ENCODE results near the gene PIGK. TPM values are rescaled to one million over a fixed set of nuclear protein-coding genes. Genes with fewer than 3 reads are reported as not detected.

The PIGK gene
- total and polyA plus RNA-seq, 2 donors (not counting 1 experiment from before 2014, with no cell fraction given), result 3.1 to 14.9 TPM

DNA sequence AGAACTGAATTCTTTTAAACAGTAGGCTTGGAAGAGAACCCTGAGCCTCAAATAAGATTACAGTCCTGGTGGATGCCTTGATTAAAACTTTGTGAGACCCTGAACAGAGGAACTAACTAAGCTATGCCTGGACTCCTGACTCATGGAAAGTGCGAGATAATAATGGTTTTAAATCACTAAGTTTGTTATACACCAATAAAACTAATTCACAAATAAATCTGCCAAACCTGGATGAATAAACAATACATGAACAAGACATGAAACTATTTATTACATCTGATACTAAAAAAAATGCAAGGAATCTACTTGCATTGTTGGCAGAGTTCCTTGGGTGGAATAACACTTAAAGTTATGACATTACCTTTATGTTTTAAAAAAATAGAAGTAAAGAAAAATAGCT is 118.4 kb downstream of the PIGK start:
- TF ChIP-seq, protein P1, sequence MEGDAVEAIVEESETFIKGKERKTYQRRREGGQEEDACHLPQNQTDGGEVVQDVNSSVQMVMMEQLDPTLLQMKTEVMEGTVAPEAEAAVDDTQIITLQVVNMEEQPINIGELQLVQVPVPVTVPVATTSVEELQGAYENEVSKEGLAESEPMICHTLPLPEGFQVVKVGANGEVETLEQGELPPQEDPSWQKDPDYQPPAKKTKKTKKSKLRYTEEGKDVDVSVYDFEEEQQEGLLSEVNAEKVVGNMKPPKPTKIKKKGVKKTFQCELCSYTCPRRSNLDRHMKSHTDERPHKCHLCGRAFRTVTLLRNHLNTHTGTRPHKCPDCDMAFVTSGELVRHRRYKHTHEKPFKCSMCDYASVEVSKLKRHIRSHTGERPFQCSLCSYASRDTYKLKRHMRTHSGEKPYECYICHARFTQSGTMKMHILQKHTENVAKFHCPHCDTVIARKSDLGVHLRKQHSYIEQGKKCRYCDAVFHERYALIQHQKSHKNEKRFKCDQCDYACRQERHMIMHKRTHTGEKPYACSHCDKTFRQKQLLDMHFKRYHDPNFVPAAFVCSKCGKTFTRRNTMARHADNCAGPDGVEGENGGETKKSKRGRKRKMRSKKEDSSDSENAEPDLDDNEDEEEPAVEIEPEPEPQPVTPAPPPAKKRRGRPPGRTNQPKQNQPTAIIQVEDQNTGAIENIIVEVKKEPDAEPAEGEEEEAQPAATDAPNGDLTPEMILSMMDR (IDR thresholded peaks at IDR 0.05), result no peak
- TF ChIP-seq EZH2 (IDR thresholded peaks at IDR 0.05; ENCODE audit: borderline replicate concordance, insufficient read depth, low read depth, low read length, poor library complexity, severe bottlenecking), result no peak
- ATAC-seq (ENCODE audit: low read depth) (no peak), DNase-seq (no peak)
- no peak overlapping the region for H3K4me3 ChIP-seq (ENCODE audit: control extremely low read depth in 1 of 5, extremely low read depth in 1 of 5, insufficient read depth in 1 of 5, low read depth in 2 of 5, low read length in 4 of 5)
- Mint-ChIP-seq H3K4me1 (no peaks in the 10 kb centered on the region), H3K27ac (no peak overlapping the region), H3K27me3 (no peaks in the 10 kb centered on the region), H3K4me3 (no peak overlapping the region), H3K9me3 (ENCODE audit: insufficient read depth) (peaks cover 8% of the 10 kb centered on the region)
- intact Hi-C loops (cut with micrococcal nuclease), result no loop called here
- H4K20me1 ChIP-seq (ENCODE audit: control insufficient read depth, insufficient read depth, low read length, poor library complexity, severe bottlenecking), result no peaks in the 10 kb centered on the region
- H3K9ac ChIP-seq (ENCODE audit: low read length), result no peak overlapping the region
- no peaks in the 10 kb centered on the region for H3K79me2 ChIP-seq (ENCODE audit: control insufficient read depth, insufficient read depth, low read length)
- H3K27ac ChIP-seq (ENCODE audit: low read length in 2 of 2), result no peak overlapping the region
- H3K9me3 ChIP-seq (ENCODE audit: control extremely low read depth in 1 of 3, control insufficient read depth in 2 of 3, insufficient read depth in 1 of 3, low read length in 2 of 3), result peaks cover 0 to 2% (median 0%) of the 10 kb centered on the region in 3 donors
- no peaks in the 10 kb centered on the region for H3K4me1 ChIP-seq (ENCODE audit: control insufficient read depth in 2 of 2, insufficient read depth in 2 of 2, low read length in 2 of 2)
- H3K27me3 ChIP-seq (replicated peaks in 1 of 4; ENCODE audit: control extremely low read depth in 1 of 4, control insufficient read depth in 3 of 4, insufficient read depth in 4 of 4, low read length in 3 of 4), result no peaks in the 10 kb centered on the region
- WGBS (ENCODE audit: insufficient coverage), result no CpG with 5 or more reads among the region's 1 CpG
- H3K4me2 ChIP-seq (replicated peaks; ENCODE audit: low read depth, low read length, poor library complexity, severe bottlenecking), result no peak overlapping the region
- ChIA-PET CTCF (no interaction called here), POLR2A (no interaction called here)
- no peak overlapping the region for H2AFZ ChIP-seq (ENCODE audit: insufficient read depth, low read depth, low read length, poor library complexity, severe bottlenecking)
- H3K36me3 ChIP-seq (replicated peaks in 1 of 2; ENCODE audit: control extremely low read depth in 1 of 2, control insufficient read depth in 1 of 2, extremely low read depth in 1 of 2, insufficient read depth in 2 of 2, low read length in 1 of 2), result no peaks in the 10 kb centered on the region

DNA sequence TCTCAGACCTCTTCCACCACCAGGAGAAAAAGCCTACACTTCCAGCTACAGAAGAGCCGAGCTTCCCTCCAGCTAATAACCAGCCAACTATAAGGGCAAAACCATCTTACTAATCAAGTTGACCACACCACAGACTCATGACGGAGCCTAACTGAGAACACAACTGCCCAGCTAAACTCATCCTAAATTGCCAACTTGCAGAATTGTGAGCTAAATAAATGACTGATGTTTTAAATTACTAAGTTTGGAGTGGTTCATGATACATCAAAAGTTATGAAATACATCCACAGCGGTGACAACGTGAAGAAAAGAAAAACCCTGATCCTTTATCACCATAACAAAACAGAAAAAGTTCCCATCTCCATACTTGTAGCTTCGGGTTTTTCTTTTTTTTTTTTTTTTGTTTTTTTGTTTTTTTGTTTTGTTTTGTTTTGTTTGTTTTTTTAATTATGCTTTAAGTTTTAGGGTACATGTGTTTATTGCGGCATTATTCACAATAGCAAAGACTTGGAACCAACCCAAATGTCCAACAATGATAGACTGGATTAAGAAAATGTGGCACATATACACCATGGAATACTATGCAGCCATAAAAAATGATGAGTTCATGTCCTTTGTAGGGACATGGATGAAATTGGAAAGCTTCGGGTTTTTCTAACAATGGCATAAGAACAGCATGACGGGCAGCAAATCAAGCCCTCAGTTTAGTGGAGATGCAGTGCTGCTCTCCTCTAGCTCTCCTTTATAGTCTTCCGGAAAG is 122.6 kb downstream of the PIGK start:
- Mint-ChIP-seq H3K4me3 (no peak overlapping the region), H3K27me3 (no peaks in the 10 kb centered on the region), H3K4me1 (no peaks in the 10 kb centered on the region), H3K9me3 (ENCODE audit: insufficient read depth) (peaks cover 8% of the 10 kb centered on the region), H3K27ac (no peak overlapping the region)
- no peaks in the 10 kb centered on the region for H3K4me1 ChIP-seq (ENCODE audit: control insufficient read depth in 2 of 2, insufficient read depth in 2 of 2, low read length in 2 of 2)
- H3K27ac ChIP-seq (ENCODE audit: low read length in 2 of 2), result no peak overlapping the region
- intact Hi-C loops (cut with micrococcal nuclease), result no loop called here
- WGBS (ENCODE audit: insufficient coverage), result 82% methylated on average over 3 of the region's 9 CpGs
- TF ChIP-seq EZH2 (IDR thresholded peaks at IDR 0.05; ENCODE audit: borderline replicate concordance, insufficient read depth, low read depth, low read length, poor library complexity, severe bottlenecking), result no peak
- TF ChIP-seq, protein P1 (IDR thresholded peaks at IDR 0.05), result no peak
- H2AFZ ChIP-seq (ENCODE audit: insufficient read depth, low read depth, low read length, poor library complexity, severe bottlenecking), result no peak overlapping the region
- ChIA-PET POLR2A (no interaction called here), CTCF (interaction anchor here (0.6 kb wide), 1 partner anchor 239 kb away, joined by 3 read pairs; no protein-coding TSS in a partner anchor)
- no peaks in the 10 kb centered on the region for H3K27me3 ChIP-seq (replicated peaks in 1 of 4; ENCODE audit: control extremely low read depth in 1 of 4, control insufficient read depth in 3 of 4, insufficient read depth in 4 of 4, low read length in 3 of 4)
- no peak for ATAC-seq (ENCODE audit: low read depth)
- no peaks in the 10 kb centered on the region for H3K36me3 ChIP-seq (replicated peaks in 1 of 2; ENCODE audit: control extremely low read depth in 1 of 2, control insufficient read depth in 1 of 2, extremely low read depth in 1 of 2, insufficient read depth in 2 of 2, low read length in 1 of 2)
- no peaks in the 10 kb centered on the region for H4K20me1 ChIP-seq (ENCODE audit: control insufficient read depth, insufficient read depth, low read length, poor library complexity, severe bottlenecking)
- H3K9ac ChIP-seq (ENCODE audit: low read length), result no peak overlapping the region
- no peak overlapping the region for H3K4me2 ChIP-seq (replicated peaks; ENCODE audit: low read depth, low read length, poor library complexity, severe bottlenecking)
- no peak overlapping the region for H3K4me3 ChIP-seq (ENCODE audit: control extremely low read depth in 1 of 5, extremely low read depth in 1 of 5, insufficient read depth in 1 of 5, low read depth in 2 of 5, low read length in 4 of 5)
- H3K79me2 ChIP-seq (ENCODE audit: control insufficient read depth, insufficient read depth, low read length), result no peaks in the 10 kb centered on the region
- peaks cover 0 to 2% (median 0%) of the 10 kb centered on the region in 3 donors for H3K9me3 ChIP-seq (ENCODE audit: control extremely low read depth in 1 of 3, control insufficient read depth in 2 of 3, insufficient read depth in 1 of 3, low read length in 2 of 3)
- DNase-seq, result no peak

Data from B cell (primary cell).